Skin epidermis (tissue), 12 donors: ENCODE data around the gene FOSL1.
"Not testable (repeated sequence)": the region's sequence is repeated elsewhere in the genome, so short reads cannot be mapped to it uniquely, and the experiment has no call there.

Source experiments
- H3K27ac ChIP-seq, 21 experiments: fragments of 200-600 bp; sonication (generic) in 11 of 21; one replicate each; pipeline ENCODE4 v1.5.0; 2020; ENCODE audit warnings: mild to moderate bottlenecking in 3 of 21, inconsistent platforms in 2 of 21, moderate library complexity in 2 of 21
- H3K4me3 ChIP-seq, 7 experiments: fragments of 200-600 bp; sonication (generic) in 2 of 7; one replicate each; pipeline ENCODE4 v1.5.0; 2020; ENCODE audit warnings: inconsistent platforms in 2 of 7, mild to moderate bottlenecking in 2 of 7, moderate library complexity in 1 of 7

FOSL1 gene

DNA sequence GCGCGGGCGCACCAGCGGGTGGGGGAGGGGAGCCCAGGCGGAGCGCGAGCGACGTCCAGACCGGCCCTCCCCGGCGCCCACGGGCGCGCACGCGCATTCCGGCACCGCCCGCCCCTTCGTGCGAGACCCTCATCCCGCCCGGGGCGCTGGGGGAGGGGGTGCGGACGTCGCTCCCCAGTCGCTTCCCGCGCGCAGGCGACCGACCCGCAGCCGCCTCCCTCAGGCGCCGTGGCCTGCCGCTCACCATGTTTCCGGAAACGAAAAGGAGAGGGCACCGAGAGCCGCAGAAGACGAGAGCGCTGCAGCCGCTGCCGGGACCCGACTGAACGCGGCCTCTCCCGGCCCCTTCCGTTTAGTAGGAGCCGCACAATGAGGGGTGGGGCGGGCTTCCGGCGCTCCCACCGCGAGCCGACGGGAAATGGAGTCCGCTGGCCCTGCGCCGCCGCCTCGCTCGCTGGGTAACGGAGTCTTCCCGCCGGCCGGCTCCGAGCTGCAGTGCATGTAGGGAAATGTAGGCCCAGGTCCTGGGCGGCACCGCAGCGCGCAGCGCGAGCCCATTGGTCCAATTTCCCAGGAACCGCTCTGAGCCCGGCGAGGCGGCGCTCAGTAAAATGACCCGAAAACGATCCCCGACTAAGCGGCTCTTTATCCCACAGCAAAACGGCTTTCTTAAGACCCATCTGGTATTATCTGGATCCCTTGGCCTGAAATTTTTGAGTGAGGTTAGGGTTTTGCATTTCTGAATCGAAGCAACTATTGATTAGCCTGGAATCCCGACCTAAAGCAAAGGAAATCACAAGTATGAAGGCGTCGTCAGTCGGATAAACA, 42.1 kb downstream of the FOSL1 start, which contains the start of gene CFL1:
TSS of gene CFL1 (minus strand) at position 328 of the 828 bp plus-strand sequence. CDS start at position 247, 81 bp downstream.
- peak within 1 kb of the TSS; percentile 89 to 99 (median 96) for H3K27ac ChIP-seq
- peak within 1 kb of the TSS; percentile 80 to 100 (median 98) for H3K4me3 ChIP-seq

DNA sequence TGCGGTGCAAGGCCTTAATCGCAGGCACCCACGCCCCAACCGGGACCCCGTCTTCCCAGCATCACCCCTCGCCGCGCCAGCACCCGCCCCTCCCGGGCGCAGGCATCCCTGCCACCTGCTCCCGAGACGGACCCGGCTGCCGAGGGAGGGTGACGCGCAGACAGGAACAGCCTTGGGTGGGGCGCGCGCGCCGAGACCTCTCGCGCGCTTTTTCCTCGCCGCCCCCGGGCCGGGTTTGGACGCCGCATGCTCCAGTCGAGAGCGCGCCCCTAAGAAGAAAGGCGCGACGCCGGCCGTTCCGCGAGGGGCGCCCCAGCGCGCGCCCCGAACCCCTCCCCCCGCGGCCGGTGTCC, 42.7 kb downstream of the FOSL1 start:
- peak overlapping the region; percentile 89 to 99 (median 96) for H3K27ac ChIP-seq
- peak overlapping the region; percentile 80 to 100 (median 98) for H3K4me3 ChIP-seq

DNA sequence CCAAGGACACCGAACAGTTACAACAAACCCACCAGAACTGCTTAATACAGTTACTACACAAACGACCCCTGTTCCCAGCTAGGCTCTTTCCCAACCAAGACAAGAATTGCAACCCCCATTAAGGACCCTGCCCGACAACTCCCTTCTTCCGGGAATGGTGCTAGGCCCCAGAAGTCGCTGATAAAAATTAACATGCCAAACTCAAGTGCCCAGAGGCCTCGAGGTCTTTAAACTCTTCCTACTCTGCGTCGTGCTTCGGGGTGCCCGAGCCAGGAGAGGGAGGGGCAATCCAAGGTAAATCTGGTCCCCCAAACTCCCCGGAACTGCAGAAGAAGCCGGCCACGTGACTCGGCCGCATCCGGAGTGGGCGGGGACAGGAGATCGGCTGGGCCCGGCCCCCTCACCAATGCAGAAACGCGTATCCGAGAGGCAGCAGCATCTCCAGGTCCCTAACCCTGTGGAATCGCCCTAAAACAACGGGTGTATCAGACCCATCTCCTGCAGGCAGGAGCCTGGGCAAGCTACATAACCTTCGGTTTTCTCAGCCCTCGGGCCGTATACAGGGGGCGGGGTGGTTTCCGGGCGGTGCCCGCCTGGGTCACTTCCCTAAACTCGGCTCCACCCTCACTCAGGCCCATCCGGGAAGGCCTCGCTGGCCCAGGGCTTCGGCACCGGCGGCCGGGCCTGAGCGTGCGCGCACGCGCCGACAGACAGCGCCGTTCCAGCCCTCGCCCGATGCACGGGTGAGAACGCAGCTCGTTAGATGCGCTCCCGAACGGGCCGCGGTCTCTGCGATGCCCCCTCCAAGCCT, 43.3 kb downstream of the FOSL1 start:
- peak overlapping the region; percentile 89 to 99 (median 96) for H3K27ac ChIP-seq
- peak overlapping the region; percentile 80 to 100 (median 98) for H3K4me3 ChIP-seq

DNA sequence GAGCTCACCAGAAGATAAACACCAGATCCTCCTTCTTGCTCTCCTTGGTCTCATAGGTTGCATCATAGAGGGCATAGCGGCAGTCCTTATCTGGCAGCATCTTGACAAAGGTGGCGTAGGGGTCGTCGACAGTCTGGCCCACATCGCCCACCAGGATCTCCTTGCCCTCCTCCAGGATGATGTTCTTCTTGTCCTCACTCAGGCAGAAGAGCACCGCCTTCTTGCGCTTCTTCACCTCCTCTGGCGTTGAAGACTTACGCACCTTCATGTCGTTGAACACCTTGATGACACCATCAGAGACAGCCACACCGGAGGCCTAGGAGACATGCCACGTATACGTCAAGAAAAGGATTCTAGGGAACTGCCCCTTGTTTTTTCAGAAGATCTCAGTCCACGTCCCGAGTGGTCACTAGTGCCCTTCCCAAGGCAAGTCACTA, 44.2 kb downstream of the FOSL1 start:
- H3K4me3 ChIP-seq: peak overlapping the region in 5 of 7 experiments; percentile 82 to 99 (median 98)
- H3K27ac ChIP-seq: peak overlapping the region in 3 of 21 experiments; percentile 94 to 97 (median 96)

DNA sequence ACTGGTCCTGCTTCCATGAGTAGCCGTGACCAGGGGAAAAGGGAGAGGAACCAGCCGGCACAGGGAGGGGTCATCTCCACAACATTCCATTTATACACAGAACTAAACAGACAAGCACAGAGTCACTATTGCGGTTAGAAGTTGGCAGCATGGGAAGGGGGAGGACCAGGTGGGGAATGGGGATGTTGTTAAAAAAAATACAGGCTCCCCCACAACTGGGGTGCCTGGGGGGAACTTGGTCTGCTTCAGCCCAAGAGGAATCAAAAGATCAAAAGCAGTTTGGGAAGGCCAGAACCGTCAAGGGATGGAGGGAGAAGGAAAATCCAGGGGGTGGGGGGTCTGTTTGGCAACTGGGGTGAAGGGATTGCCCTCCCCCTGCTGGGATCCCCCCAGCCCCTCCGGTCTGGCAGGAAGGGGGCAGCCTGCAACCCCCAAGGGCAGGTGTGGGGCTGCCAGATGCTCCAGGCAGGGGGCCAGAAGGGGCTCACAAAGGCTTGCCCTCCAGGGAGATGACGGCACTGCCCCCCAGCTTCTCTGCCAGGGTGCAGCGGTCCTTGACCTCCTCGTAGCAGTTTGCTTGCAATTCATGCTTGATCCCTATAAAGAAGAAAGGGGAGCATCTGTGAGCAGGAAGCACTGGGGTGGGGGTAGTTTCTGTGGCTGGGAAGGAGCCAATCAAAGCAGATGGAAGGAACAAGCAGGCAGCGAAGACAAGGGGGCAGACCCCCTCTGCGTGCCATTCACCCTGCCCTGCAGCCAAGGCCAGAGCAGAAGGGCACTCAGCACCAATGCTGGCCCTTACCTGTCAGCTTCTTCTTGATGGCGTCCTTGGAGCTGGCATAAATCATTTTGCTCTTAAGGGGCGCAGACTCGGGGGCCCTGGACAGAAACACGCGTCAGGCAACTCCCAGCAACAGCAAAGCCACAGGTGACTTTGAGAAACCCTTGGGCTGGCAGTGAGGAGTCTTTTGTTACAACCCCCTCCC, 45.0 kb downstream of the FOSL1 start:
- Histone ChIP-seq H3K27ac (no peak overlapping the region), H3K4me3 (no peak overlapping the region)

DNA sequence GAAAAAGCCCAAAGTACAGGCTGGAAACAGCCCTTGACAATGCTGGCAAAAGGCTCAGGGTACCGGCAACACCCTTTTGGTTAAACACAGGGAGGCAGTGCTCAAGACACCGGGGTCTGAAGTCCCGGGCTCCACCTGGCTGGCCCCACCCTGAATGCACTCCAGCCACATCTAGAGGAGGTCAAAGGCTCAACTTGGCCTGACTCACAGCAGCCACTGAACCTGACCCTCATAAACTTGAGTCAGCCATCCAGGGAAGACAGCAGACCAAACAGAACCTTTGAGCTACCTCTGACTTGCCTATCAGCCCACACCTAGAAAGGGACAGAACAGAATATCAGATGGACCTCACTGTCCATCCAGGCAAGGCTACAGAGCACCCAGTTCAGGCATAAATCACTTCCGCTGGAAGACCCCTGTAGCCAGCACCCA, 46.0 kb downstream of the FOSL1 start:
- Histone ChIP-seq H3K4me3 (no peak overlapping the region), H3K27ac (no peak overlapping the region)

DNA sequence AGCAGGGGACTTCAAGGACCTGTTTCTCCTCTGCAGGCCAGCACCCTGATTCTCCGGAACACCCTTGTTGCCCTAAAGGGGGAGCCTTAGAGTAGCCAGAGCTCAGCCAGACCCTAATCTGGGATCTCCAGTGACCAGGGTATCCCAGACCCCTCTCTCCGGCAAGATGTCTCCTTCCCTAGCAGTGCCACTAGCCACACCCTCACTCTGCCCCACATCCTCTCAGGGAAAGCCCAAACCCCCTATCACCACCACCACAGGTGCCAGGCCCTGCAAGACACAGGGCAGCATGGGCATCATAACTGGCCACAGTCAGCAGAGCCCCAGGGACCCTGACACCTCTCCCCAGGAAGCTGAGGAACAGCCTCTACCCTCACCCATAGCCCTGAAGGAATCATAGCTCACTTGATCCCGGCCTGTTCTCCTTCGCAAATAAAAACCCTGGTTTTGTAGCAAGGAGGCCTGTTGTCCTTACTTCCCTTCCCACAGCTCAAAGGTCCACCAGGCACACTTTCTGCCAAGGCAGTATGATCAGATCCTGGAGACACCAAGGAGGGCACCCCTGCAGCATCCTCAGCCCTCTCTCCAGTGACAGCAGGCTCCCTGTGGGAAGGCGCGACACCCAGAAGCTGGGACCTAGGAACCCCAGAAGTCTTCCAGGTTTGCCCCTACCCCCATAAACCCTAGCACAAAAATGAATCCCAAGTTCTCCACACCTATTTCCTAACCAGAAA, 46.8 kb downstream of the FOSL1 start:
- no peak overlapping the region for H3K27ac ChIP-seq
- no peak overlapping the region for H3K4me3 ChIP-seq

DNA sequence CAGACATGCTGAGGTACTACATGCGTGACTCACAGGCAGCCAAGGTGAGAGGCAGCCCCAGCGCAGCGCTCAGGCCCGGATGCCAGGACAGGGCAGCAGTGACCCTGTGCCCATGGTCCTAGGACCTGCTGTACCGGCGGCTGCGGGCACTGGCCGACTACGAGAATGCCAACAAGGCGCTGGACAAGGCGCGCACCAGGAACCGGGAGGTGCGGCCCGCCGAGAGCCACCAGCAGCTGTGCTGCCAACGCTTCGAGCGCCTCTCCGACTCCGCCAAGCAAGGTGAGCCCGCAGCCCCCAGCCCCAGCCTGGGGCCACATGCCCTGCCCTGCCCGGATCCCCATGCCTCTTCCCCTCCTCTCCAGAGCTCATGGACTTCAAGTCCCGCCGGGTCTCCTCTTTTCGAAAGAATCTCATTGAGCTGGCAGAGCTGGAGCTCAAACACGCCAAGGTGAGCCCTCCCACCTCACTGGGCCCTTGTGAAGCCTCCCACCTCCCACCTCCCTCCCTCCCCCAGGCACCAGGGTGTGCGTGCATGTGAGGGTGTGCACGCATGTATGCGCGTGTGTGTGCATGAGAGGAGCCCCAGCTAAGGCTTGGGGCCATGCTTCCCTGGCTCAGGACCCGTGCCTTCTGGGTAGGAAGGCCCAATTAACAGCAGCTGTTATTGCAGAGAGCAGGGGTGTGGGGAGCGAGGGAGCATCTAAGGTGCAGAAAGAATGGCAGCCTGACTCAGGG, 47.5 kb downstream of the FOSL1 start:
- no peak overlapping the region for H3K4me3 ChIP-seq
- H3K27ac ChIP-seq: no peak overlapping the region

DNA sequence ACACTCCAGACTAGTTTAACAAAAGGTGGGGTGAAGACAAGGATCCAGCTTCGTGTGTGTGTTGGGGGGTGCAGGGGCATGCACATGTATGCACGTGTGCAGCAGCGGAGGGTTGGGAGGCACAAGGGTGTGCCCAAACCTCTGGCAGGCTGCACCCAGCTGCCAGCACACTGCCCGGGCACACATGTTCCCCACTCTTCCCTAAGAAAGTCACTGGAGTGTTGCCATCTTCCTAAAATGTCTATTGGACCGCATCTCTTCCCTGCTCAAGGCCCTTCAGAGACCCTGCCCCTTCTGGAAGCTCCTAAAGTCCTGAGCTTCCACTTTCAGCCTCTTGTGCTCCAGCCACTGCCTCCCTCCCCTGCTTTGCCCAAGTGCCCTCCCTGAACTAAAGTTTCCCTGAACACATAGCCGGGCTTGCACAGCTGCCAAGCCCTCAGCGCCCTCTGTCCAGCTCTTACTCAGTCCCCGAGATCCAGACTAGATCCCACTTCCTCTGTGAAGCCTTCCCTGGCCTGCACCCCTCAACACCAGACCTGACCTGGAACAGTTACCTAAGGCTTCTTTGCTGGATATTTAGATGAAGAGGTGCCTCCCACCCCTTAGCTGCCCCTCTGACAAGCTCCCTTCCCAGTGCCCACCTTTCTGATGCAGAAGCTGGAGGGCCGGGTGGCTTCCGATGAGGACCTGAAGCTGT, 48.2 kb downstream of the FOSL1 start:
- Histone ChIP-seq H3K4me3 (no peak overlapping the region), H3K27ac (no peak overlapping the region)

DNA sequence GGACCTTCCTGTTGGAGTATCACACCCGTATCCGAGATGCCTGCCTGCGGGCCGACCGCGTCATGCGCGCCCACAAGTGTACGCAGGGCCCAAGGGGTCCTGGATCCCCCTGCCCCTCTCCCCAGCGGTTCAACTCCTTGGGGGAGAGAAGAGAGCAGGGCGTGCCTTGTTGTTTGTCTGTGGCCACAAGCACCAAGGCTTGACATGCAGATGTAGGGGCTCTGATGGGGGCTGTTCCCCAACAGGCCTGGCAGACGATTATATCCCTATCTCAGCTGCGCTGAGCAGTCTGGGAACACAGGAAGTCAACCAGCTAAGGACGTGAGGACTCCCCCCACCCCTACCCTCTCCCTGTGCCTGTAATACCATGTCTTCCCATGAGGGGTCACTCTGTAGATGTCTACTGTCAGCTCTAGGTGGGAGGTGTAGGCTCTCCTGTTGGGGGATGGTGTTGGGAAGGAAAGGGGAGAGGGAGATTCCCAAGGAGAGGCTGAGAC, 49.1 kb downstream of the FOSL1 start:
- Histone ChIP-seq H3K4me3 (no peak overlapping the region), H3K27ac (no peak overlapping the region)

DNA sequence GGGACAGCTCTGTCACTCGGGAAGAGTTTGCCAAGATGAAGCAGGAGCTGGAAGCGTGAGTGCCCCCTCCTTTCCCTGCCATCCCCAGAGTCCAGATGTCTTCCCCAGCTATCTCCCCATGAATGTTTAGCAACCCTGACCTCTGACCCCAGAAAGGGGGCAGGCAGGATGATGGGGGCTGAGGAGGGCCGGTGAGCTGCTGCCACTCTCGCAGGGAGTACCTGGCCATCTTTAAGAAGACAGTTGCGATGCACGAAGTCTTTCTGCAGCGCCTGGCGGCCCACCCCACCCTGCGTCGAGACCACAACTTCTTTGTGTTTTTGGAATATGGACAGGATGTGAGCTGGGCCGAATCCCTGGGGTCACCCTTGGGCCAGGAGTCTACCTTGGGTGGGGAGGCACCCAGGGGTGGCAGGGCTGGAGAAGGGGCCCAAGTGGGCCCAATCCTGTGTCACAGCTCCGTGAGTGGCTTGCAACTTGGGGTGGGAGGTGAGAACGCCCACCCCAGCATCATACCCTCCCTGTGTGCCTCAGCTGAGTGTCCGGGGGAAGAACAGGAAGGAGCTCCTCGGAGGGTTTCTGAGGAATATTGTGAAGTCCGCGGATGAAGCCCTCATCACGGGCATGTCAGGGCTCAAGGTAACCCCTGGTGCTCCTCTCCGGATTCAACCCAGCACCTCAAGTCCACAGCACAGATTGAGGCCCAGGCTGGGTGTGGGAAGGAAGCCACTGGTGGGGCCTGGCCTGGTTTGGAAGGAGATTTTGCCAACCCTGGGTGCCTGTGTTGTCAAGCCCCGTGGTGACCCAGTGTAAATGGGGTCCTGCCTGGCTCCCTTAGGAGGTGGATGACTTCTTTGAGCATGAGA, 49.7 kb downstream of the FOSL1 start:
- Histone ChIP-seq H3K4me3 (no peak overlapping the region), H3K27ac (no peak overlapping the region)

DNA sequence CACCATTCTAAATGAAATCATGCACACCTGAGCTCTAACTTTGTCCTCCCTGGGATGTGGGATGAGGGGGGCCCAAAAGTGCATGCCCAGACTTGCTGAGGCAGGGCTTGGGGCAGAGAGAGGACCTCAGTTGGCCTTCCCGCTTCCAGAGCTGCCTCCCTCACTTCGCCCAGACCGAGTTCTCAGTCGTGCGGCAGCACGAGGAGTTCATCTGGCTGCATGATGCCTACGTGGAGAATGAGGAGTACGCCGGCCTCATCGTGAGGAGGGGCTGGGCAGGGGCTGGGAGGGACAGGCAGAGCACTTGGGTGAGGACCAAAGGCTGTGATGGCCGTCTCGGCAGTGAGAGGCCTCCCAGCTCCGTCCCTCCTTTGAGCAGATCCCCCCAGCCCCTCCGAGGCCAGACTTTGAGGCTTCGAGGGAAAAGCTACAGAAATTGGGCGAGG, 50.4 kb downstream of the FOSL1 start:
- Histone ChIP-seq H3K27ac (no peak overlapping the region), H3K4me3 (no peak overlapping the region)

DNA sequence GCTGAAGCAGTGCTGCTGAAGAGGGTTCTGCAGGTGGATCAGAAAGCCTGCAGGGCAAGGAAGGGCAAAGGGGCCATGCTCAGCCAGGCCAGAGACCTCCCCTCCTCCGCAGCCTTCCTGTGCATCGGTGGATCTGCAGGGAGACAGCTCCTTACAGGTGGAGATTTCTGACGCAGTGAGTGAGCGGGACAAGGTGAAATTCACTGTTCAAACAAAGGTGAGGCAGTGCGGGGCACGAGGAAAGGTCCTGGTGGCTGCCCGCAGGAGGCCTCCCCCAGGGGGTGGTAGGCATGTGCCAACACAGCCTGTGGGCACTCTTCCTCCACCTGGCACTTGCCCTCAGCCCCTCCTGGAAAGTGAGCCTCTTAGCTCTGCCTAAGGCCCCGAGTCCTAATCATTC, 50.8 kb downstream of the FOSL1 start:
- no peak overlapping the region for H3K27ac ChIP-seq
- no peak overlapping the region for H3K4me3 ChIP-seq

DNA sequence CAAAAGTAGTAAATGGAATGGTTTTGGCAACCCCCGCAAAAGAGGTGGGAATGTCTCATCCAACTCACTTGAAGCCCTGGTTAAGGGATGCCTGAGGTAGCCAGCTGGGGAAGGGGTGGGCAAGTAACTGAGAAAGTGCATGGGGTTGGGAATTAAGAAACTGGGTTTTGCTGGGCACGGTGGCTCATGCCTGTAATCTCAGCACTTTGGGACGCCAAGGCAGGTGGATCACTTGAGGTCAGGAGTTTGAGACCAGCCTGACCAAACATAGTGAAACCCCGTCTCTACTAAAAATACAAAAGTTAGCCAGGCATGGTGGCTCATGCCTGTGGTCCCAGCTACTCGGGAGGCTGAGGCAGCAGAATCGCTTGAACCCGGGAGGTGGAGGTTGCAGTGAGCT, 51.5 kb downstream of the FOSL1 start:
- H3K27ac ChIP-seq, H3K4me3 ChIP-seq: not testable (repeated sequence)

DNA sequence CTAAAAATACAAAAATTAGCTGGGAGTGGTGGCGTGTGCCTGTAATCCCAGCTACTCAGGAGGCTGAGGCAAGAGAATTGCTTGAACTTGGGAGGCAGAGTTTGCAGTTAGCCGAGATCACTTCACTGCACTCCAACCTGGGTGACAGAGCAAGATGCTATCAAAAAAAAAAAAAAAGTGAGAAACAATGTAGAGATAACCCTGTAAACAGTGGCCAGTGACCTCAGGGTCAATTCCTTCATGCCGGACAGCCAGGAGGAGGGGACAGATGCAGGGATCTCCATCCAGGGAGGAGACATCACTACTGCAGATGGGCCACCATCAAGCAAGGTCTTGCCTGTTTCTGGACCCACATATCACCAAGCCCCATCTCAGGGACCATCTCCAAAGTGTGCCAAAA, 52.4 kb downstream of the FOSL1 start:
- H3K27ac ChIP-seq: no peak overlapping the region
- no peak overlapping the region for H3K4me3 ChIP-seq

DNA sequence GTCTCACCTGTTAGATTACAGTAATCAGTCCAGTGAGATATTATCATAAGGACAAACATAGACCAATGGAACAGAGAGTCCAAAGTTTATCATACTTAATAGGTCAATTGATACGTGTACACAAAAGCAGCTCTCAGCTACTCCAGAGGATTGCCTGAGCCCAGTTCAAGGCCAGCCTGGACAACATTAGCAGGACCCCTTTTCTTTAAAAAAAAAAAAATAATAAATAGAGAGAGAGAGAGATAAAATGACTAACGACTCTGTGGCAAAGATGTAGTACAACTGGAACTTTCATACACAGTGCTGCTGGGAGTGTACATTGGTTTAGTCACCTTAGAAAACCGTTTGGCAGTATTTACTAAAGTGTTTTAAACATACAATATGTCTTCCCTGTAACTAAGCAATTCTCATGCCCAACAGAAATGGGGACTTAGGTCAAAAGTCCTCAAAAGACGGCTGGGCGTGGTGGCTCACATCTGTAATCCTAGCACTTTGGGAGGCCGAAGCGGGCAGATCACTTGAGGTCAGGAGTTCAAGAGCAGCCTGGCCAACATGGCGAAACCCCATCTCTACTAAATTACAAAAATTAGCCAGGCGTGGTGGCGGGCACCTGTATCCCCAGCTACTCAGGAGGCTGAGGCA, 55.8 kb downstream of the FOSL1 start:
- H3K27ac ChIP-seq: no peak overlapping the region

More for the DNA sequence above, 55.8 kb downstream of the FOSL1 start:
- no peak overlapping the region for H3K4me3 ChIP-seq
